Middle frontal gyrus (tissue), 1 donor: ENCODE measurements around the gene TTC9B.
"Not testable (repeated sequence)": the region's sequence is repeated elsewhere in the genome, so short reads cannot be mapped to it uniquely, and the experiment has no call there.

Experiments
- DNase-seq: peaks from one replicate; pipeline ENCODE4 v3.0.0-alpha.2; 2015; ENCODE audit warnings: low spot score; ENCODE audit errors: extremely low spot score

The TTC9B gene

GRCh38 chr19:40170303-40170989 lies 47.7 kb downstream of the TTC9B start:
- DNase-seq: not testable (repeated sequence)

- not testable (repeated sequence) for DNase-seq
These were observed 48.5 kb downstream of the TTC9B start for GRCh38 chr19:40169482-40170302.
